ENCODE data around the gene RNF217. TPM values are rescaled to one million over a fixed set of nuclear protein-coding genes. Genes with fewer than 3 reads are reported as not detected.

Gene RNF217
- total RNA-seq, 2 donors from 2014 or later = 24.0 to 28.1 TPM

DNA sequence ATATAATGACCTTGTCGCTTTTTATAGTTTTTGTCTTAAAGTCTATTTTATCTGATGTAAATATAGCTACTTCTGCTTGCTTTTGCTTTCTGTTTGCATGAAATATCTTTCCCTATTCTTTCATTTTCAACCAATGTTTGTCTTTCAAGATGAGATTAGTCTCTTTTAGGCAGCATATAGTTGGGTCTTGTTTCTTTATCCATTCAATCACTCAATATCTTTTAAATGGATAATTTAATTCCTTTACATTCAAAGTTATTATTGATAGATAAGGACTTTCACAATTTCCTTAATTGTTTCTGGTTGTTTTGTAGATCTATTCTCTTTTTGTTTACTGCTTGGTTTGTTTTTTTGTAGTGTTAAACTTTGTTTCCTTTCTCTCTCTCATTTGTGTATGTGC, 147.8 kb downstream of the RNF217 start:
- H3K27ac Mint-ChIP-seq = no peak overlapping the region
- Histone ChIP-seq H3K27me3 (ENCODE audit: control insufficient read depth, insufficient read depth, low read length, poor library complexity, severe bottlenecking) (no peaks in the 10 kb centered on the region), H3K9ac (ENCODE audit: extremely low read depth, low read length, poor library complexity, severe bottlenecking) (no peak overlapping the region), H3K4me1 (ENCODE audit: control insufficient read depth, insufficient read depth, low read length) (no peaks in the 10 kb centered on the region), H3K27ac (ENCODE audit: low read depth, low read length) (no peak overlapping the region), H3K36me3 (ENCODE audit: control insufficient read depth, insufficient read depth, low read length) (no peaks in the 10 kb centered on the region), H3K9me3 (ENCODE audit: control insufficient read depth, low read length) (peaks cover 38% of the 10 kb centered on the region), H3K4me3 (ENCODE audit: low read length) (no peak overlapping the region)
- DNase-seq = no peak
- TF ChIP-seq, protein P1, sequence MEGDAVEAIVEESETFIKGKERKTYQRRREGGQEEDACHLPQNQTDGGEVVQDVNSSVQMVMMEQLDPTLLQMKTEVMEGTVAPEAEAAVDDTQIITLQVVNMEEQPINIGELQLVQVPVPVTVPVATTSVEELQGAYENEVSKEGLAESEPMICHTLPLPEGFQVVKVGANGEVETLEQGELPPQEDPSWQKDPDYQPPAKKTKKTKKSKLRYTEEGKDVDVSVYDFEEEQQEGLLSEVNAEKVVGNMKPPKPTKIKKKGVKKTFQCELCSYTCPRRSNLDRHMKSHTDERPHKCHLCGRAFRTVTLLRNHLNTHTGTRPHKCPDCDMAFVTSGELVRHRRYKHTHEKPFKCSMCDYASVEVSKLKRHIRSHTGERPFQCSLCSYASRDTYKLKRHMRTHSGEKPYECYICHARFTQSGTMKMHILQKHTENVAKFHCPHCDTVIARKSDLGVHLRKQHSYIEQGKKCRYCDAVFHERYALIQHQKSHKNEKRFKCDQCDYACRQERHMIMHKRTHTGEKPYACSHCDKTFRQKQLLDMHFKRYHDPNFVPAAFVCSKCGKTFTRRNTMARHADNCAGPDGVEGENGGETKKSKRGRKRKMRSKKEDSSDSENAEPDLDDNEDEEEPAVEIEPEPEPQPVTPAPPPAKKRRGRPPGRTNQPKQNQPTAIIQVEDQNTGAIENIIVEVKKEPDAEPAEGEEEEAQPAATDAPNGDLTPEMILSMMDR (conservative IDR thresholded peaks at IDR 0.05) = no peak
- WGBS, 2 experiments (ENCODE audit: insufficient coverage in 1 of 2, insufficient read length in 1 of 2) = no CpG with 5 or more reads among the region's 1 CpG
- H3K36me3 Mint-ChIP-seq (ENCODE audit: low read depth) = no peaks in the 10 kb centered on the region
- no peaks in the 10 kb centered on the region for H3K27me3 Mint-ChIP-seq (ENCODE audit: insufficient read depth)
- peaks cover 38% of the 10 kb centered on the region for H3K9me3 Mint-ChIP-seq
- H3K4me3 Mint-ChIP-seq = no peak overlapping the region
- no peaks in the 10 kb centered on the region for H3K4me1 Mint-ChIP-seq

DNA sequence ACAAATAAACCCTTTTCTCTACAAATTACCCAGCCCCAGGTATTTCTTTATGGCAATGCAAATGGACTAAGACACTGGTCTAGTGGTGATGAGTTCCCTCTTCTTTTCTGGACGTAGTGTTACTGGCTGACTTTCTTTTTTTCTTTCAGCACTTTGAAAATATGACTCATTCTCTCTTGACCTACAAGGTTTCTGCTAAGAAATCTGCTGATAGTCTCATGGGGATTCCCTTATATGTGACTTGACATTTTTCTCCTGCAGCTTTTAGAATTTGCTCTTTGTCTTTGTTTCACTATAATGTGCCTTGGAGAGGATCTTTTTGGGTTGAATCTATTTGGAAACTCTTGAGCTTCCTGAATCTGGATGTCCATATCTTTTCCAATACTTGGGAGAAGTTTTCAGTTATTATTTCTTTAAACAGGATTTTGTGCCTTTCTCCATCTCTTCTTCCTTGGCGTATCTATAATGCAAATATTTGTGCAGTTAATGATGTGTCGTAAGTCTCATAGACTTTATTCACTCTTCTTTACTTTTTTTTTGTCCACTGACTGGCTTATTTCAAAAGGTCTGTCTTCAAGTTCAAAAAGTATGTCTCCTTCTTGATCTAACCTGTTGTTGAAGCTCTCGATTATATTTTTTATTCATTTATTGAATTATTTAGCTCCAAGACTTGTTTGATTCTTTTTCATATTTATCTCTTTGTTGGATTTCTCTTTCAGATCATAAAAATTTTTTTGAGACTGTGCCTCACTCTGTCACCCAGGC, 149.2 kb downstream of the RNF217 start:
- Histone ChIP-seq H3K27me3 (ENCODE audit: control insufficient read depth, insufficient read depth, low read length, poor library complexity, severe bottlenecking) (no peaks in the 10 kb centered on the region), H3K36me3 (ENCODE audit: control insufficient read depth, insufficient read depth, low read length) (no peaks in the 10 kb centered on the region), H3K9ac (ENCODE audit: extremely low read depth, low read length, poor library complexity, severe bottlenecking) (no peak overlapping the region), H3K4me3 (ENCODE audit: low read length) (no peak overlapping the region), H3K4me1 (ENCODE audit: control insufficient read depth, insufficient read depth, low read length) (no peaks in the 10 kb centered on the region), H3K27ac (ENCODE audit: low read depth, low read length) (no peak overlapping the region), H3K9me3 (ENCODE audit: control insufficient read depth, low read length) (peaks cover 38% of the 10 kb centered on the region)
- TF ChIP-seq, protein P1 (conservative IDR thresholded peaks at IDR 0.05) = no peak
- no peak for DNase-seq
- no peaks in the 10 kb centered on the region for H3K27me3 Mint-ChIP-seq (ENCODE audit: insufficient read depth)
- H3K4me1 Mint-ChIP-seq = no peaks in the 10 kb centered on the region
- H3K36me3 Mint-ChIP-seq (ENCODE audit: low read depth) = no peaks in the 10 kb centered on the region
- no peak overlapping the region for H3K27ac Mint-ChIP-seq
- no peak overlapping the region for H3K4me3 Mint-ChIP-seq
- WGBS, 2 experiments (ENCODE audit: insufficient coverage in 1 of 2, insufficient read length in 1 of 2) = 91 to 100% methylated on average over 1 to 4 of the region's 4 CpGs
- peaks cover 38% of the 10 kb centered on the region for H3K9me3 Mint-ChIP-seq

DNA sequence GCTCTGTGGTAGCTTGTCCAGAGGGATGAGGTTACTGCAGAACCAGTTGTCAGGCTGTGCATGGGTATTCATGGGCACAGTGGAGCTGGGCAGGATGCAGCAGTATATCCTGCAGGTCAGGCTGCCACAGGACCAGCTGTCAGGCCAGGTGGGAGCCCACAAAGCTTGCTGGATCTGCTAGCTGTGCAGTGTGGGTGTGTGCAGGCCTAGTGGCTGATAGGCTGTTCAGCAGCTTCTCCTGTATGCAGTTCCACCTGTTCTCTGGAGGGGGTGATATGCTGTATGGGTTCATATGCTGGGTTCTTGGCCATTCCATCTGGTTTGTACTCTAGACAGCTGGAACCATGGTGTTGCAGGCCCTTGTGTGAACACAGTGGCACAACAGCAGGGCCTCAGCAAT, 150.7 kb downstream of the RNF217 start:
- Mint-ChIP-seq H3K4me3 (no peak overlapping the region), H3K4me1 (no peaks in the 10 kb centered on the region), H3K27me3 (ENCODE audit: insufficient read depth) (no peaks in the 10 kb centered on the region)

More for the DNA sequence above, 150.7 kb downstream of the RNF217 start:
- no peak overlapping the region for H3K9ac ChIP-seq (ENCODE audit: extremely low read depth, low read length, poor library complexity, severe bottlenecking)
- H3K4me3 ChIP-seq (ENCODE audit: low read length) = no peak overlapping the region
- no peak for DNase-seq
- no peaks in the 10 kb centered on the region for H3K27me3 ChIP-seq (ENCODE audit: control insufficient read depth, insufficient read depth, low read length, poor library complexity, severe bottlenecking)
- no peaks in the 10 kb centered on the region for H3K4me1 ChIP-seq (ENCODE audit: control insufficient read depth, insufficient read depth, low read length)
- no peaks in the 10 kb centered on the region for H3K36me3 Mint-ChIP-seq (ENCODE audit: low read depth)
- H3K27ac ChIP-seq (ENCODE audit: low read depth, low read length) = no peak overlapping the region
- TF ChIP-seq, protein P1 (conservative IDR thresholded peaks at IDR 0.05) = peak; percentile 32
- H3K9me3 ChIP-seq (ENCODE audit: control insufficient read depth, low read length) = peaks cover 38% of the 10 kb centered on the region
- H3K36me3 ChIP-seq (ENCODE audit: control insufficient read depth, insufficient read depth, low read length) = no peaks in the 10 kb centered on the region
- peaks cover 38% of the 10 kb centered on the region for H3K9me3 Mint-ChIP-seq
- H3K27ac Mint-ChIP-seq = no peak overlapping the region
